ENCODE measurements around the gene DRAXIN.

- TF ChIP-seq POLR2AphosphoS5 (IDR thresholded peaks at IDR 0.05; ENCODE audit: borderline replicate concordance, low read depth, low read length) (no peak), EZH2 (IDR thresholded peaks at IDR 0.05) (no peak)
These were observed 12.1 kb downstream of the DRAXIN start for GRCh38 chr1:11703357-11704193.

Data from SK-N-MC (cell line).